HL-60 (cell line): ENCODE data around the gene TAS2R31.

ENCODE experiments used
- DNase-seq, 2 experiments: peaks; one replicate each; pipeline ENCODE4 v3.0.0-alpha.2; 2010 to 2020; ENCODE audit warnings: low read depth in 1 of 2, low spot score in 1 of 2
- H3K27ac ChIP-seq: fragments of 250-450 bp; sonication (Bioruptor Pico); replicated peaks from 2 replicates; pipeline ENCODE4 v1.5.1; 2020; ENCODE audit warnings: mild to moderate bottlenecking, moderate library complexity
- H3K27me3 ChIP-seq: fragments of 250-450 bp; sonication (Bioruptor Pico); 2 replicates; pipeline ENCODE4 v1.5.1; 2021; ENCODE audit warnings: mild to moderate bottlenecking, moderate library complexity; ENCODE audit not compliant: insufficient read depth, poor library complexity, severe bottlenecking
- H3K4me3 ChIP-seq: replicated peaks from 2 replicates; pipeline ENCODE4 v1.5.1; 2011; ENCODE audit warnings: mild to moderate bottlenecking, control low read depth, low read length; ENCODE audit not compliant: insufficient read depth
- GABPA ChIP-seq: IDR thresholded peaks from 2 replicates; pipeline ENCODE4 v1.6.1; 2012; ENCODE audit warnings: low read depth
- POLR2AphosphoS5 ChIP-seq: IDR thresholded peaks from 2 replicates; pipeline ENCODE4 v1.6.1; 2012; ENCODE audit warnings: low read depth
- SPI1 ChIP-seq: IDR thresholded peaks from 2 replicates; pipeline ENCODE4 v1.6.1; 2012; ENCODE audit warnings: low read depth, mild to moderate bottlenecking, borderline replicate concordance
- TF ChIP-seq, protein P1 (sequence below): IDR thresholded peaks from one replicate; pipeline ENCODE4 v1.5.1; 2011; ENCODE audit warnings: low read length, control low read depth, inconsistent platforms; ENCODE audit not compliant: insufficient read depth
- TF ChIP-seq, protein P2 (sequence below): IDR thresholded peaks from 2 replicates; pipeline ENCODE4 v1.6.1; 2012; ENCODE audit warnings: low read depth; ENCODE audit not compliant: insufficient replicate concordance

Gene TAS2R31

GRCh38 chr12:10986812-10987211 is 44.4 kb downstream of the TAS2R31 start, which contains the start of gene TAS2R50:
Gene TAS2R50, minus strand, starts transcription at chr12:10986912. Its CDS starts 52 bp downstream, at chr12:10986860.
- TF ChIP-seq POLR2AphosphoS5 (no peak), GABPA (no peak), SPI1 (no peak)
- TF ChIP-seq, protein P1, sequence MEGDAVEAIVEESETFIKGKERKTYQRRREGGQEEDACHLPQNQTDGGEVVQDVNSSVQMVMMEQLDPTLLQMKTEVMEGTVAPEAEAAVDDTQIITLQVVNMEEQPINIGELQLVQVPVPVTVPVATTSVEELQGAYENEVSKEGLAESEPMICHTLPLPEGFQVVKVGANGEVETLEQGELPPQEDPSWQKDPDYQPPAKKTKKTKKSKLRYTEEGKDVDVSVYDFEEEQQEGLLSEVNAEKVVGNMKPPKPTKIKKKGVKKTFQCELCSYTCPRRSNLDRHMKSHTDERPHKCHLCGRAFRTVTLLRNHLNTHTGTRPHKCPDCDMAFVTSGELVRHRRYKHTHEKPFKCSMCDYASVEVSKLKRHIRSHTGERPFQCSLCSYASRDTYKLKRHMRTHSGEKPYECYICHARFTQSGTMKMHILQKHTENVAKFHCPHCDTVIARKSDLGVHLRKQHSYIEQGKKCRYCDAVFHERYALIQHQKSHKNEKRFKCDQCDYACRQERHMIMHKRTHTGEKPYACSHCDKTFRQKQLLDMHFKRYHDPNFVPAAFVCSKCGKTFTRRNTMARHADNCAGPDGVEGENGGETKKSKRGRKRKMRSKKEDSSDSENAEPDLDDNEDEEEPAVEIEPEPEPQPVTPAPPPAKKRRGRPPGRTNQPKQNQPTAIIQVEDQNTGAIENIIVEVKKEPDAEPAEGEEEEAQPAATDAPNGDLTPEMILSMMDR: no peak
- TF ChIP-seq, protein P2, sequence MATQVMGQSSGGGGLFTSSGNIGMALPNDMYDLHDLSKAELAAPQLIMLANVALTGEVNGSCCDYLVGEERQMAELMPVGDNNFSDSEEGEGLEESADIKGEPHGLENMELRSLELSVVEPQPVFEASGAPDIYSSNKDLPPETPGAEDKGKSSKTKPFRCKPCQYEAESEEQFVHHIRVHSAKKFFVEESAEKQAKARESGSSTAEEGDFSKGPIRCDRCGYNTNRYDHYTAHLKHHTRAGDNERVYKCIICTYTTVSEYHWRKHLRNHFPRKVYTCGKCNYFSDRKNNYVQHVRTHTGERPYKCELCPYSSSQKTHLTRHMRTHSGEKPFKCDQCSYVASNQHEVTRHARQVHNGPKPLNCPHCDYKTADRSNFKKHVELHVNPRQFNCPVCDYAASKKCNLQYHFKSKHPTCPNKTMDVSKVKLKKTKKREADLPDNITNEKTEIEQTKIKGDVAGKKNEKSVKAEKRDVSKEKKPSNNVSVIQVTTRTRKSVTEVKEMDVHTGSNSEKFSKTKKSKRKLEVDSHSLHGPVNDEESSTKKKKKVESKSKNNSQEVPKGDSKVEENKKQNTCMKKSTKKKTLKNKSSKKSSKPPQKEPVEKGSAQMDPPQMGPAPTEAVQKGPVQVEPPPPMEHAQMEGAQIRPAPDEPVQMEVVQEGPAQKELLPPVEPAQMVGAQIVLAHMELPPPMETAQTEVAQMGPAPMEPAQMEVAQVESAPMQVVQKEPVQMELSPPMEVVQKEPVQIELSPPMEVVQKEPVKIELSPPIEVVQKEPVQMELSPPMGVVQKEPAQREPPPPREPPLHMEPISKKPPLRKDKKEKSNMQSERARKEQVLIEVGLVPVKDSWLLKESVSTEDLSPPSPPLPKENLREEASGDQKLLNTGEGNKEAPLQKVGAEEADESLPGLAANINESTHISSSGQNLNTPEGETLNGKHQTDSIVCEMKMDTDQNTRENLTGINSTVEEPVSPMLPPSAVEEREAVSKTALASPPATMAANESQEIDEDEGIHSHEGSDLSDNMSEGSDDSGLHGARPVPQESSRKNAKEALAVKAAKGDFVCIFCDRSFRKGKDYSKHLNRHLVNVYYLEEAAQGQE: no peak
- H3K27ac ChIP-seq: no peak within 1 kb of the TSS
- DNase-seq: no peak

DNA sequence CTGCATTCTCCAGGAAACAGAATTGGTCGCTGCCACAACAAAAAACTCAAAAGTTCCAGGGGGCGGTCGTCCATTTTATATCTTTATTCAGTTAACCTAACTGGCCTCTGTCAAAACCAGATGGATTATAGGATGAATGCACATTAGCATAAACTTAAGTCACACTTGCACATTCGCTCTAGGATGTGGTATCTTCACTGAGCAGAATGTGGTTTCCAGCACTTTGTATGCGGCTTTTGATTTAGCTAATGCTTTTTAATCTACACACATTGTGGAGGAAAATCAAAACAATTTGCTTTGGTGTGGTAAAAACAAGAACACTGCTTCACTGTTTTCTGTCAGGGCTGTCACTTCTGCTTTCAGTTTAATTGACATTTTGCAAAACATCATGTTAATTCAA is 49.0 kb downstream of the TAS2R31 start:
- no peak for TF ChIP-seq SPI1
- TF ChIP-seq, protein P2: no peak
- TF ChIP-seq, protein P1: no peak
- no peak for TF ChIP-seq GABPA
- TF ChIP-seq POLR2AphosphoS5: no peak

More at GRCh38 chr12:10986812-10987211, 44.4 kb downstream of the TAS2R31 start, which contains the start of gene TAS2R50:
- H3K4me3 ChIP-seq: no peak within 1 kb of the TSS
- H3K27me3 ChIP-seq: no peaks in the 10 kb centered on the region

More for the DNA sequence above, 49.0 kb downstream of the TAS2R31 start:
- Histone ChIP-seq H3K27ac (no peak overlapping the region), H3K4me3 (no peak overlapping the region), H3K27me3 (no peaks in the 10 kb centered on the region)
- DNase-seq: no peak
